ENCODE data around the gene ZNF154.
A peak's percentile ranks its signal among the peaks of the same experiment; 100 is the strongest.

The ZNF154 gene

DNA sequence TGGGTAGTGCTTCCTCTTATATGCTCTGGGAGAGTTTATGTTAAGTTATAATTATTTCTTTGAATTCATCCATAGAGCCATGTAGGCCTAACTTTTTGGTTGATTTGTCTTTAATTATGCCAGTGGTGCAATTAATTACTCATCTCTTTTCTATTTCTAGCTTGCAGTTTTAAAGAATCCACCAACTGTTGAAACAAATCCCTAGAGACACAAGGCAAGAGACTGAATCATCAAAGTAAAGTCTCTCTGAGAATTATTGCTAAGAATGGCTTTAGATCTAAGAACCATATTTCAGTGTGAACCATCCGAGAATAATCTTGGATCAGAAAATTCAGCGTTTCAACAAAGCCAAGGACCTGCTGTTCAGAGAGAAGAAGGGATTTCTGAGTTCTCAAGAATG is 33.1 kb downstream of the ZNF154 start:
- DNase-seq (ENCODE audit: low spot score) = peak; percentile 43

- no peak for DNase-seq (ENCODE audit: low spot score)
Observed at GRCh38 chr19:57672466-57672865, 36.5 kb downstream of the ZNF154 start.

DNA sequence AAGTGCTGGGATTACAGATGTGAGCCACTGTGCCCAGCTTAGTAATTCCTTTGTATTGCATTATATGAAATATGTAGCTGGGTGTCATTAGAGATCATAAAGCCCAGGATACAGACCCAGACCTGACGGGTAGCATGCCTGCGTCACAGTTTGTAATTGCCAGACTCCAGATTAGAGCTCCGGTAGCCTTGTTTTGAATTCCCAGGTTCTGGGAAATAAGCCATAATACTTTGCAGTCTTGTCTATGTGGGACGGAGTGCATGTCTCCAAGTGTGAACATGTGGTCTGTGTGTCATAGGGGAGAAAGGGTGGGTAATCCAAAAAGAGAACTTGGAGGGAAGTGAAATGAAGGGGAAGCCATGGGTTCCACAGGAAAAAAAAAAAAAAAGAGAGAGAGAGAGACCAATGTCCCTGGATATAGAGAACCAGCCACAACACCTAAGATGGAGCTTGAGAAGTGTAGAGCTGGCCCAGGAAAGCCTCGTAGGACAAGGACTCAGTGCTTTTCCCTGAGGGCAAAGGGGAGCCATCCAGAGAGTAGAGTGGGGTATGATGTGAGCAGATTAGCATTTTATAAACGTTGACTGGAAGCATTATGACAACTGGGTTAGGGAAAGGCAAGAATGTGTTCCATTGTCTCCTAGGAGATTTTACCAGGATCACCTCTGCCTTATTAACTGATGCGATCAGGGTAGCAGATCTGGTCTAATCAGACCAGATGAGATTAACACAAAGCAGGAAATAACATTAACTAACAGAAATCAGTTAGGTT is 37.7 kb downstream of the ZNF154 start:
- DNase-seq (ENCODE audit: low spot score) = no peak

DNA sequence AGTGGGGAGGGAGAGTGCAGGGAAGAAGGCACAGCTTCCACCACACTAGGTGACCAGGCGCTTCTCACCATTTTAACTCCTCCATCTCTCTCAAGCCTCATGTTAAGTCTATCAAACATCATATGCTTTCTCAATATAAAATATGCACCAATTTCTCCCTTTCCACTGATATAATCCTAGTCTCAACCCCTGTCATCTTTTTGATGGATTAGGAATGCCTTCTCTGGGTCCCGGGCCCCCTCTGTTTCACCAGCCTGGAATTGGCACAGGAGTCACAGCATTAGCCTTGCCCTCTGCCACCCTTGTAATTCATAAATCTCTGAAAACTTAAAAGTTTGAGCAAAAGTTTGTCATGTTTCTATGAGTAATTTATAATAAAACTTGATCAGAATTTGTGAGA is 40.4 kb downstream of the ZNF154 start, which contains the start of gene ZSCAN4:
TSS of gene ZSCAN4 (plus strand) at position 301 of the 400 bp plus-strand sequence. CDS start 7,211 bp downstream, outside the sequence.
- DNase-seq (ENCODE audit: low spot score) = no peak

- DNase-seq (ENCODE audit: low spot score) = no peak
Observed at GRCh38 chr19:57667228-57667627, 41.8 kb downstream of the ZNF154 start.

DNA sequence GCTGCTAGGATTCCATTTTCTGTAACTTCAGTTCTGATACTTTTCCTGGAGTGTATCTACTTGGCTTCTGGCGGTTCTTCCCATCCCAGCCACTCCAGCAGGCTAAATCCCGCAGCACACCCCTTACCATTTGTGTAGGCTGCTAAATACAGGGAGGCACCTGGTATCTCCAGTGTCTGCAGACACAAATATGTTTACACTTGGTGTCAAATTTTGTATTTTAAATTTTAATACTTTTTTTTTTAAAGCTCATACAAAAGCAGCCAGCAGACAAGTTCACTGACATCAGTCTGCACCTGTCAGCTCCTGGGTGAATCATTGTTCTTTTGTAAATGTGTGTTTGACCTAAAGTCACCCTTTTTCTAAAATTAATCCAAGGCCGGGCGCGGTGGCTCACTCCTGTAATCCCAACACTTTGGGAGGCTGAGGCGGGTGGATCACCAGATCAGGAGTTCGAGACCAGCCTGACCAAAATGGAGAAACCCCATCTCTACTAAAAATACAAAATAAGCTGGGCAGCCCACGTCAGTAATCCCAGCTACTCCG is 43.7 kb downstream of the ZNF154 start:
- DNase-seq (ENCODE audit: low spot score) = no peak

DNA sequence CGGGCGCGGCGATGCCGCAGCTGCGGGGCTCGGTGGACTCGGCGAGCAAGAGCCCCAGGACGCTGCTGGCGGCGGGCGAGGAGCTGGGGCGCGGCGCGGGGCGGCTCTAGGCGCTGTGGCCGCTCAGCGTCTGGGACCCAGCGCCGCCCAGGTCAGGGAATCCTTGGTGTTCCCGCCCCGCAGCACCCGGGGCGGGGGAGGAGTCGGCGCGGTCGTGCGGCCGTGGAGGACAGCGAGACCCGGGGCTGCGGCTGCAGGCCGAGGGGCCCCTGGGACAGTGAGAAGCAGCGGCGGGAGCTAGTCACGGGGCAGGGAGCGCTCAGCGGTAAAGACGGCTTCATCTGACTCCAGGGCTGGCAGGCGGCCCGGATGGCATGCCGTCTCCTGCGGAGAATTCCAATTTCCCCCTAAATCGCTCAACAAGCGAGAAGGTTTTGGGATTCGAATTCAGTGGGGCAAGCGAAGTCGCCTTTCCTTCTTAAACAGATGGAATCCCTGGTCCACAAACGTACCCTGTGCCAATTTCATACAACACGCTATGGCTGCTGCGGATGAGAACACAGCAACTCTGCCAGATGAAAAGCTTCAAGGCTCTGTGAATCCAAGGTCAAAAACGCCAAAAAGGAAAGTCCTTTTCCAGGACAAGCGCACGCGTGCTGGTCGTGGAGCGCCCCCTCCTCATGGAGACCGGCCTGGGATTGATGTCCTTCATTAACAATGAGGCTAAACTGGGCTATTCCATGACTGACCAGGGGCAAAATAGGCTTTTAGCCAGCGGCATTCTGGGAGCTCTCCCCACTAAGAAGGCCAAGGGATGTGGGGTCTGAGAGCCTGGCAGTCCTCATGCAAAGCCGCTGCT is 44.5 kb downstream of the ZNF154 start:
- DNase-seq (ENCODE audit: low spot score) = peak; percentile 82

DNA sequence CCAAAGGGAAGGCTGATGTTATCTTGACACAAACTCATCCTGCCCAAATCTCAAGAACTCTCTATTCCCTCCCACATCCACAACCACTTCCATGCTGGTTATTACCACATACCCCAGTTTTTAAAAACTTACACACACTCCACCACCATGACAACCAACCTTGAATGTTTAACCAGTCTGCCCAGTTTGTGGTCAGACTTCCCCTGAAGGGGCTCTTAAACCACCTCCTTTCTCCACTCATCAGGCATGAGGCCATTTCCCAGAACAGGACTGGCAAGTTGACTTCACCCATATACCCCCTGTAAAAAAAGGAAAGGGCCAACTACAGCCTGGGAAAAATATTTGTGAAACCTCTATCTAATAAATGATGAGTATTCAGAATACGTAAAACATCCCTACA is 52.7 kb downstream of the ZNF154 start:
- DNase-seq (ENCODE audit: low spot score) = no peak

- DNase-seq (ENCODE audit: low spot score) = no peak
Observed at GRCh38 chr19:57655443-57655842, 53.6 kb downstream of the ZNF154 start.

DNA sequence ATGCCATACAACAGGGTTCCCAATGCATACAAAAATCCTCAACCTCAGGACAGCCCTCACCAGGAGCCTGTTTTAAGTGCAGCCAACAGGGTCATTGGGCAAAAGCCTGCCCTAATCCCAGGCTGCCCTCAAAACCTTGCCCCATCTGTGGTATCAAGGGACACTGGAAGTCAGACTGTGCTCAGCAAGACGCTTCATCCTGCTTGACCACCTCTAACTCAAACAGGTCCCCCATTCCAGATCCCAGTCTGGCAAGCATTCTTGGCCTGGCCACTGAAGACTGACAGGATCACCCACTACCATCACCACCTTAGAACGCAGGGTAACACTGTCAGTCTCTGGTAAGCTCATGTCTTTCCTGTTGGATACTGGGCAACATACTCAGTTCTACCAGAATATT is 55.3 kb downstream of the ZNF154 start:
- DNase-seq (ENCODE audit: low spot score) = no peak

DNA sequence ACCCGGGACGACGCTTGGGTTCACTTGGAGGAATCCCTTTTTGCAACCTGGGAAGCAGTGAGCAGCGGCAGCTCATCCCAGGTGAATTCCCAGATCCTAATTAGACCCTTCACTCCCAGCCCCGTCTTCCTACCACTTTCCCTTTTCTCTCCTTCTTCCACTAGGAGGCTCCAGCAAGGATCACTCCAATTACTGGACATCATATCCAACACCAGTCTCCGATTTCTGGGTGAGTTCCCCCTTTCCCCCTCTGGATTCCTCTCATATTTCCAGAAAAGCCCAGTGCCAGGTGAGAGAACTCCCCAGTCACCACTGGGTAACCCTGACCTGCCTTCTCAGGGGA is 57.4 kb downstream of the ZNF154 start:
- no peak for DNase-seq (ENCODE audit: low spot score)

- DNase-seq (ENCODE audit: low spot score) = no peak
Observed at GRCh38 chr19:57648331-57649003, 60.5 kb downstream of the ZNF154 start.

All from AG20443 (cell line).